Astrocyte of the cerebellum (primary cell): ENCODE measurements around the gene GRIK1.

ENCODE experiments used
- DNase-seq: peaks from one replicate; pipeline ENCODE4 v3.0.0-alpha.2; 2011; ENCODE audit warnings: low read depth
- H3K4me3 ChIP-seq: 2 replicates; pipeline ENCODE4 v1.5.1; 2011; ENCODE audit warnings: mild to moderate bottlenecking, low read depth, low read length, moderate library complexity
- in situ Hi-C: cut with HindIII; loops from 2 replicates; pipeline ENCODE4 v1.10.0; 2017; ENCODE audit warnings: low sequenced_read_pairs
- TF ChIP-seq, protein P1 (sequence below): IDR thresholded peaks from 2 replicates; pipeline ENCODE4 v1.5.1; 2012; ENCODE audit warnings: low read length, low read depth, moderate library complexity, mild to moderate bottlenecking; ENCODE audit errors: missing control alignments

GRIK1 gene

DNA sequence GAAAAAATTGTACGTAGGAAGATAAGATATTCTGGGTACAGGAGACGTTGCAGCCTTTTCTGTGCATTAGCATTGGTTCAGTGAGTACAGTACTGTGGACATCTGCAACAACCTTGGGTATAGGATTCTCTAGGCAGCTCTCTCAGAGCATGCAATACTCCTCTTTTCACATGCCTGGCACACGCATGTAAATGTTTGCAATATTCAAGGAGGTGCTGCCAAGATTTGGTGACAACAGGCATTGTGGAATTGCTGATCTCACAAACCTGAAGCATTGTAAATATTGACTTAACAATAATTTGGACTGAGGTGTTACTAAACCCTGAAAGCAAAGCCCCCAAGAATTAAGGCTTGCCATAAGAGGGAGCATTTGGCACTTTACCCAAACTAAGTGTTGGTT lies 126.8 kb downstream of the GRIK1 start:
- TF ChIP-seq, protein P1, sequence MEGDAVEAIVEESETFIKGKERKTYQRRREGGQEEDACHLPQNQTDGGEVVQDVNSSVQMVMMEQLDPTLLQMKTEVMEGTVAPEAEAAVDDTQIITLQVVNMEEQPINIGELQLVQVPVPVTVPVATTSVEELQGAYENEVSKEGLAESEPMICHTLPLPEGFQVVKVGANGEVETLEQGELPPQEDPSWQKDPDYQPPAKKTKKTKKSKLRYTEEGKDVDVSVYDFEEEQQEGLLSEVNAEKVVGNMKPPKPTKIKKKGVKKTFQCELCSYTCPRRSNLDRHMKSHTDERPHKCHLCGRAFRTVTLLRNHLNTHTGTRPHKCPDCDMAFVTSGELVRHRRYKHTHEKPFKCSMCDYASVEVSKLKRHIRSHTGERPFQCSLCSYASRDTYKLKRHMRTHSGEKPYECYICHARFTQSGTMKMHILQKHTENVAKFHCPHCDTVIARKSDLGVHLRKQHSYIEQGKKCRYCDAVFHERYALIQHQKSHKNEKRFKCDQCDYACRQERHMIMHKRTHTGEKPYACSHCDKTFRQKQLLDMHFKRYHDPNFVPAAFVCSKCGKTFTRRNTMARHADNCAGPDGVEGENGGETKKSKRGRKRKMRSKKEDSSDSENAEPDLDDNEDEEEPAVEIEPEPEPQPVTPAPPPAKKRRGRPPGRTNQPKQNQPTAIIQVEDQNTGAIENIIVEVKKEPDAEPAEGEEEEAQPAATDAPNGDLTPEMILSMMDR = no peak
- no peak overlapping the region for H3K4me3 ChIP-seq
- in situ Hi-C loops = no loop called here
- DNase-seq = no peak

DNA sequence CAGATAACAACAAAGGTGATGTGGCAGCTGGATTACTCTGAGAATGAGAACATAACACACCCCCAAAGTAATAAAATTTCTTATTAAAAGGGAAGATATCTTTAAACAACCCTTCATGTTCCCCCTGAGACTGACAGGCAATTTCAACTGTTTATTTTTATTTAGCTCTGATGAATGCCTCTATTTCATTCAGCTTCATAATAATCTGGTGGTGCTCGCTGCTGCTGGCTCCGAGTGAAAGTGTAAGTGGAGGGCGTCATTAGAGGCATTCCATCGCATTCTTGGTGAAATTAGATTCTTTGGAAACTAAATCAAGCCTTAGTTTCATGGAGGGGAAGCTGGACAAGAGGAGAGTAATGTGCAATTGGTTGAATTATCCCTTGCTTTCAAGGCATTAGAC lies 128.9 kb downstream of the GRIK1 start:
- TF ChIP-seq, protein P1 = no peak
- H3K4me3 ChIP-seq = no peak overlapping the region
- in situ Hi-C loops = no loop called here
- DNase-seq = no peak

DNA sequence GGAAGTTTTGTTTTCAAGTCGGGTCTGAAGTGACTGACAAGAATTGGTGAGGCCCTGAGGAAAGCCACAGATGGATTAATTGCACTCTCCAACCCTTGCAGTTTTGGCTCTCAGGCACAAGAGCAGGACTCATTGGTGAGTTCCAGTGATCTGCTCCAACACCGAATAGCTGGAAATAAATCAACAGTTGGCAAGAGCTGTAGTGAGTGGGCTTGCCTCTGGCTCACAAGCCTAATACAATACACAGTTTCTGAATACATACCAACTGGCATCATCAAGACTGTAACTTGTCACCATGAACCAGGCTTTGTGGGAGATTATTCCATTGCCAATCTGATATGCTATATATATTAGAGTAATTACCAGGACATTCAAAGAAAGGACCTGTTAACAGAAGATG lies 131.6 kb downstream of the GRIK1 start:
- H3K4me3 ChIP-seq = no peak overlapping the region
- DNase-seq = no peak
- in situ Hi-C loops = no loop called here
- TF ChIP-seq, protein P1 = no peak

DNA sequence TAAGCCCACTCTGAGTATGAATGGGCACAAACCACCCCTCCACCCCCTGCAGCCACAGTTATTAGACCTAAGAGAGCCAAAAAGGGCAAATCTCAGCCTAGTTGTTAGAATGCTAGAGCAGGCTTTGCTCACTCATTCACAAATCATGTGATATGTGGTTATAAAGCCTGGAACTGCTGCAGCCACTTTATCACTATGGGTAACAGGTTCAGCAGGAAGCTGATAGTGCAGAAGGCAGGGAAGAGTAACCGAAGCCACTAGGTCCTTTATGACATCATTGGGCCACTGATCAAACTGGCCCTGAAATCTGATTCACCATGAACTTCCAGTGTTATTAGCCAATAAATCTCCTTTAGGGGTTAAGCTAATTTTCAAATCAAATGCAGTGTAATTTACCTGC lies 134.7 kb downstream of the GRIK1 start:
- in situ Hi-C loops = no loop called here
- no peak overlapping the region for H3K4me3 ChIP-seq
- no peak for DNase-seq
- TF ChIP-seq, protein P1 = no peak

DNA sequence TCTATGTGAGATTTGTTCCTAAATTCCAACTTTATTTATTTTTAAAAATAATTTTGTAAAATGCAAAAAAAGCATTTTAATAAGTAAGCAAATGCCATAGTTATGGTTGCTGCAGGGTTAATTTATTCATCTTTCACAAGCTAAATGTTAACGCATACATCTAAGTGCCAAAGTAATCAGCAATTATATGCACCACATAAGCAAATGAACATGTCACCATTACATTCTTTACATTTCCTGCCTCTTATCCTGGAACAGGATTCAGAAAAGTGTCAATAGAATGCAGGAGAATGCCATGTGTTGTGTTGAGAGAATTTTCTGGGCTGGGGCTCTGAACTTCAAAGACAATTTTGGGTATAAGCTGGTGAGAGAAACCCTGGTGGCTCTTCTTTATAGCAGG lies 136.6 kb downstream of the GRIK1 start:
- TF ChIP-seq, protein P1 = no peak
- in situ Hi-C loops = no loop called here
- no peak for DNase-seq
- H3K4me3 ChIP-seq = no peak overlapping the region

DNA sequence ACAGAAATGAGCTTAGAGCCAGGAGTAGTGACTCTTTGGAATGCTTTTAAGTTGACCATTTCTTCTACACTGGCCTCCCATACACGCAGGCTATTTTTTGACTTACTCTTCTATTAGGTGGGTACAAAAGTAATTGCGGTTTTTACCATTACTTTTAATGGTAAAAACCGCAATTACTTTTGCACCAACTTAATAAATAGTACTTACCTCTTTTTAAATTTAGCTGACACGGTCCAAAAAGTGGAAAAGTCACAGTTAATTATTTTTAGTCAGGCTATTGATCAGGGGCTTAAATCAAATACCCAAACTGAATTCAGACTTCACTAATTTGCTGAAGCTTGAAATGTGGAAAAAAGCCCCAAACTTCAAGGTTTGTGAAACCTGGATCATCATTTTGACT lies 138.7 kb downstream of the GRIK1 start:
- H3K4me3 ChIP-seq = no peak overlapping the region
- in situ Hi-C loops = no loop called here
- DNase-seq = no peak
- TF ChIP-seq, protein P1 = no peak

DNA sequence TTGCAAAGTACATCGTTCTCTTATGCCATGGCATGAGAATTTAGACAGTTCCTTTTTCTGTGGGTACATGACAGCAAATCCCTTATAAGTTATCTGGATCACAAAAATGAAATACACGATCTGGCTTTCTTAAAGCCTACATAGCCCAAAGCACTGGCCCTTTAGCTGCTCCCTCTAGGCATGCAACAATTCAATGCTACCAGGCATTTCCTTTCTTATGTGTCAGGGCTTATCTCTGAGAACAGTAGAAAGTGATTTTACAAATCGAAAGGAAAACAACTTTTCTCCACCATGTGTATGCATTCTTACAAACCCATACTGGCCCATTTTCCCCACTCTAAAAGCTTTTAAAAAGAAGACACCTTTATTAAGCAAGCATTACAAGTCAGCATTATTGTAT lies 139.7 kb downstream of the GRIK1 start:
- in situ Hi-C loops = no loop called here
- TF ChIP-seq, protein P1 = no peak
- H3K4me3 ChIP-seq = no peak overlapping the region
- no peak for DNase-seq
